ENCODE data around the gene ZSWIM8.

ZSWIM8 gene

DNA sequence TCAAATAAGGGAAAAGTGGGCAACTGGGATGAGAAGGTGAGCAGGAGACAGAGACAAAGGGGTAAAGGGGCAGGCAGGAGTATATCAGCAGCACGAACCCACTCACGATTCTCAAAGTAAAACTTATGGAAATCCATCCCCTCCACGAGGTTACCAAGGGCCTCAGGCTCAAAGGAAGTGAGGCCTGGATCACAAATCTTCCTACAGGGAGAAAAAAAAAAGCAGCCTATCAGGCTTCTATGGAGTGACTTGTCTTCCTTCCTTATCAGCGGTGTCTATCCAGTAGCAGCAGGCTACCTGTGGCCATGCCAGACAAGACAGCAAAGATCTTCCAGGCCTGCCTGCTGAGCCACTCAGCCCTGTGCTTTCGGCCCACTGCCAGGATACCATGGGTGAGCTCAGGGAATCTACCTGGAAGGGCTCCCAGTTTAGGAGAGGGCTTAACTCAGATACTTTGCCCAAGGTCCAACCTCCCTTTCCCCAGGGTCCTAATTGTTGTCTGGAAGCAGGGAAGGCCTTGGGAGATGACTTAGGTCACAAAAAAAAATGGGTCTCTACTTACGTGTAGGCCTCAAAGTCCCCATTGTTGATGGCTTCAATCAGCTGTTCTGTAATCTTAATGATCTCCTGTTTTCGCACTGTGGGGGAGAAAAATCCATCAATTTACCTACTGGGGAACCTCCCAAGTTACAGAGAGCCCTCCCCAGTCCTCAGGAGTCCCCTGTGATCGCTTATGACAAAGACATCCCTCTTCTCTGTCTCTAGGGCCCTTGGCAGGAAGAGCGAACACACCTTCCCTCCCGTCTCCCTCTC lies 31.7 kb downstream of the ZSWIM8 start:
- TF ChIP-seq, protein P1, sequence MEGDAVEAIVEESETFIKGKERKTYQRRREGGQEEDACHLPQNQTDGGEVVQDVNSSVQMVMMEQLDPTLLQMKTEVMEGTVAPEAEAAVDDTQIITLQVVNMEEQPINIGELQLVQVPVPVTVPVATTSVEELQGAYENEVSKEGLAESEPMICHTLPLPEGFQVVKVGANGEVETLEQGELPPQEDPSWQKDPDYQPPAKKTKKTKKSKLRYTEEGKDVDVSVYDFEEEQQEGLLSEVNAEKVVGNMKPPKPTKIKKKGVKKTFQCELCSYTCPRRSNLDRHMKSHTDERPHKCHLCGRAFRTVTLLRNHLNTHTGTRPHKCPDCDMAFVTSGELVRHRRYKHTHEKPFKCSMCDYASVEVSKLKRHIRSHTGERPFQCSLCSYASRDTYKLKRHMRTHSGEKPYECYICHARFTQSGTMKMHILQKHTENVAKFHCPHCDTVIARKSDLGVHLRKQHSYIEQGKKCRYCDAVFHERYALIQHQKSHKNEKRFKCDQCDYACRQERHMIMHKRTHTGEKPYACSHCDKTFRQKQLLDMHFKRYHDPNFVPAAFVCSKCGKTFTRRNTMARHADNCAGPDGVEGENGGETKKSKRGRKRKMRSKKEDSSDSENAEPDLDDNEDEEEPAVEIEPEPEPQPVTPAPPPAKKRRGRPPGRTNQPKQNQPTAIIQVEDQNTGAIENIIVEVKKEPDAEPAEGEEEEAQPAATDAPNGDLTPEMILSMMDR (IDR thresholded peaks at IDR 0.05; ENCODE audit: low read depth, low read length, missing control alignments): no peak
- no peak overlapping the region for H3K4me3 ChIP-seq (ENCODE audit: low read depth, low read length)
- no peak for DNase-seq (ENCODE audit: low read depth)

DNA sequence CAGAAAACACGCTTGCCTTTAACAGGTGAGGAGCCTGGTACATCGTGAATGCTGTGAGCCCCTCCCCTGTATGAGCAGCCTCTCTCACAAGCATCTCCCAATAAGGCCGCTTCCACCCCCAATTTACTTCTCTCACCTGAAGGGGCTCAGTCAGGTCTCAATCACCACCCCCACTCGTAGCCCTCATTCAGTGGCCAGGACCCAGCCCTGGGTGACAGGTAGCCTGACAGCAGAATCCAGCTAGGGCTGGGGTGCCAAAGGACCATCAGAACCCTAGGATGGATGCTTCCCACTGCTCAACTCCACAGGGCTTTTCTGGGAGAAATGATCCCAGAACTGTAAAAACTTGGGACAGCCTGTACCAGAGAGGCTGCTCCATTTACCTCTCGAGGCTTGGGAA lies 32.4 kb downstream of the ZSWIM8 start:
- TF ChIP-seq, protein P1 (IDR thresholded peaks at IDR 0.05; ENCODE audit: low read depth, low read length, missing control alignments): no peak

DNA sequence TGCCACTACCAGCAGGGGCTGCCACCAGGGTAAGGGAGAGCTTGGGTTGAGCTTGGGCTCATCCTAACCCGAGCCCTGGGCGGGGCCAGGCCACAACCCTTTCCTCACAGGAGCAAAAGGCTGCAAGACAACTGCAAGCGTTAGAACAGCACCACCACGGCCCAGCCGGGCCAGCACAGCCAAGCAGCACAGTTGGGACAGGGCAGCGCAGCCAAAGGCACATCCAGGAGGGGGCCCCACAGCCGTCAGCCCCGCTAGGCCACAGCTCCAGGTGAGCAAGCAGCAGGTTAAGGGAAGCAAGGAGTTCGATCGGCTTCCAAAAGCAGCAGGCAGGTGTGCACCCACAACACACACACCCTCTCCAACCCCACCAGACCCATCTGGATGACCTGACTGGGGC lies 33.0 kb downstream of the ZSWIM8 start:
- TF ChIP-seq, protein P1 (IDR thresholded peaks at IDR 0.05; ENCODE audit: low read depth, low read length, missing control alignments): peak; percentile 5
- no peak for DNase-seq (ENCODE audit: low read depth)
- no peak overlapping the region for H3K4me3 ChIP-seq (ENCODE audit: low read depth, low read length)

More for the DNA sequence above, 32.4 kb downstream of the ZSWIM8 start:
- no peak overlapping the region for H3K4me3 ChIP-seq (ENCODE audit: low read depth, low read length)
- DNase-seq (ENCODE audit: low read depth): no peak

DNA sequence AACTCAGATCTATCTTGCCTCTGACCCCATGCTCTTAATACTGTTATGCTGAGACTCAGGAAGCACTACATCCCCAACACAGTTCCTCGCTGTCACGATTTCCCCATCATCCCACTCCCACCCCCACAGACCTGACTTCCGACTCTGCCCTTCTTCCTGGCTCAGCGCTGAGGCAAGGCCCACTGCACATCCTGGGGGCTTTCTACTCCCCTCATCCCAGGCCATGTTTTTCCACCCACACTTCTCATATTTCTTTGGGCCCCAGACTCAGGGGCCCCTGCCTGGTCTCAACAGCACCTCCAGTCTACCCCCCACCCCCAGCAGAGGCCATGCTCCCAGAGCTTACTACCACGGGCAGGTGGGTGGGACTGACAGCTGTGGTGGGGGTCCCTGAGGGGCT lies 33.7 kb downstream of the ZSWIM8 start:
- no peak overlapping the region for H3K4me3 ChIP-seq (ENCODE audit: low read depth, low read length)
- DNase-seq (ENCODE audit: low read depth): no peak
- TF ChIP-seq, protein P1 (IDR thresholded peaks at IDR 0.05; ENCODE audit: low read depth, low read length, missing control alignments): no peak

- DNase-seq (ENCODE audit: low read depth): no peak
- H3K4me3 ChIP-seq (ENCODE audit: low read depth, low read length): no peak overlapping the region
- TF ChIP-seq, protein P1 (IDR thresholded peaks at IDR 0.05; ENCODE audit: low read depth, low read length, missing control alignments): no peak
These were observed 34.2 kb downstream of the ZSWIM8 start for GRCh38 chr10:73819513-73820093.

- H3K4me3 ChIP-seq (ENCODE audit: low read depth, low read length): no peak overlapping the region
- no peak for DNase-seq (ENCODE audit: low read depth)
- TF ChIP-seq, protein P1 (IDR thresholded peaks at IDR 0.05; ENCODE audit: low read depth, low read length, missing control alignments): no peak
These were observed 38.0 kb downstream of the ZSWIM8 start for GRCh38 chr10:73823391-73823790.
